Activated CD4-positive, CD25-positive, alpha-beta regulatory T cell (primary cell): ENCODE data around the gene PRM1.
A peak's percentile ranks its signal among the peaks of the same experiment; 100 is the strongest.

Experiments used
- DNase-seq, 4 experiments: peaks; one replicate each; lab custom pipeline; 2025; lab: John Stamatoyannopoulos, UW

The PRM1 gene

DNA sequence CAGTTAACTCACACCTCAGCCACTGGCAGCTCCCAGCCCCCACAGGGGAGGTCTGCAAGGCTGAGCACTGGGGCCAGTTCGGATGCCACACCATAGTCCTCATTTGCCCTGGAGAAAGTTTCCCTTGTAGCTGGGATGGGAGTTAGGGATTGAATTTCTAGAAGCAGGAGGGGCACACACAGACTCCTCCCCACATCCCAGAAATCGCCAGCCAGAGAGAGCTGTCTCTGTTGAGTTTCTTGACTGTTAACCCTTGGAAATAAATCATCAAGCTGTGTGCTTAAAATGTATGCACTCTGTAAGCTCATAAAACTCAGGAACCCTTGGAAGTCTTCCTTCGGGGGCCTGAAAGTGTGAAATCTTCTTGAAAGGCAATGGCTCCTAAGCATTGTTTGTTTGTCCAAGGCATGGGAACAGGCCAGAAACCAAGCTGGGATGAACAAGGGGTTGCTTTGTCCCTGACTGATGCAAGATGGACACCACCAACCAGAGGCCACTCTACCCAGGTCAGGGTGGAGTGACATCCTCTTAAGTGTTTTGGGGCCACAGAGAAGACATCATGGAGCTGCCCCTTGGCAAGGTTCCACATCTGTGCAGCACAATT lies 7.3 kb downstream of the PRM1 start:
- DNase-seq, result no peak

- no peak for DNase-seq
These were observed 8.0 kb downstream of the PRM1 start, which contains the start of gene PRM3 for GRCh38 chr16:11272921-11273720. Gene PRM3 (minus strand): TSS chr16:11273629. CDS start chr16:11273595, 34 bp downstream.

- no peak for DNase-seq
These were observed 8.6 kb downstream of the PRM1 start for GRCh38 chr16:11272484-11272883.

DNA sequence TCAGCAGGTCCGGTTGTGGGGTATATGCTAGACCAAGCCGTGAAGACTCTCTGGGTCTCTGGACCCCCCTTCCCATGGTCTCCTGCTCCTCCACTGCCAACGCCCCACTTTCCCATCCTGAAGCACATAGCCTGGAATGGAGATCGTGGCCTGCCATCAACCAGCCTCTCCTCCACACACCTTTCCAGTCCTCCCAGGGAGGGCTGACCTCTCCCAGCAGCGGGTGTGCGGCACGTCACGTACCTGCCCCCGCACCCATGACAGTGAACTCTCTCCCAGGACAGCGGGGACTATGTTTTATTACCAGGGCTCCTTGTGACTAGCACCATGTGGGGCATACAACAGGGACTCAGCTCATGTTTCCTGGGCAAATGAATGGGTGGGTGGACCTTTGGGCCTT lies 9.5 kb downstream of the PRM1 start:
- DNase-seq, result no peak

DNA sequence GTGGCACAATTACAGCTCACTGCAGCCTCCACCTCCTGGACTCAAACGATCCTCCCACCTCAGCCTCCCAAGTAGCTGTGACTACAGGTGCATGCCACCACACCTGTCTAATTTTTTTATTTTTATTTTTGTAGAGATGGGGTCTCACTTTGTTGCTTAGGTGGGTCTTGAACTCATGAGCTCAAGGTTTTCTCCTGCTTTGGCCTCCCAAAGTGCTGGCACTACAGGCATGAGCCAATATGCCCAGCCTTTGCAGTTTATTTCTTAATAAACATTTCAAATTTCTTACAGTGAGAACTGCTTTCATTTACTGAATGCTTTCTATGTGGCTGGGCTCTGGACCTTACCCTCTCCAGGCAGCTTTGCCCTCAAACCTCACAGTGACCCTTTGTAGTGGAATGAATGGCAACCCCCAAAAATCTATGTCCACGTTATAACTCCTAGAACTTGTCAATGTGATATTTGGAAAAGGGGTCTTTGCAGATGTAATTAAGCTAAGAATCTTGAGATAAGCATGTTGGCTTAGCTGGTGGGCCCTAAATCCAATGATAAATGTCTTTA lies 10.4 kb downstream of the PRM1 start:
- DNase-seq, result no peak

GRCh38 chr16:11268921-11269375 lies 12.2 kb downstream of the PRM1 start, which contains the start of gene TNP2:
Gene TNP2 (minus strand): TSS chr16:11269325. CDS start chr16:11269262, 63 bp downstream.
- DNase-seq, result no peak

- no peak for DNase-seq
These were observed 16.0 kb downstream of the PRM1 start for GRCh38 chr16:11265124-11265523.

DNA sequence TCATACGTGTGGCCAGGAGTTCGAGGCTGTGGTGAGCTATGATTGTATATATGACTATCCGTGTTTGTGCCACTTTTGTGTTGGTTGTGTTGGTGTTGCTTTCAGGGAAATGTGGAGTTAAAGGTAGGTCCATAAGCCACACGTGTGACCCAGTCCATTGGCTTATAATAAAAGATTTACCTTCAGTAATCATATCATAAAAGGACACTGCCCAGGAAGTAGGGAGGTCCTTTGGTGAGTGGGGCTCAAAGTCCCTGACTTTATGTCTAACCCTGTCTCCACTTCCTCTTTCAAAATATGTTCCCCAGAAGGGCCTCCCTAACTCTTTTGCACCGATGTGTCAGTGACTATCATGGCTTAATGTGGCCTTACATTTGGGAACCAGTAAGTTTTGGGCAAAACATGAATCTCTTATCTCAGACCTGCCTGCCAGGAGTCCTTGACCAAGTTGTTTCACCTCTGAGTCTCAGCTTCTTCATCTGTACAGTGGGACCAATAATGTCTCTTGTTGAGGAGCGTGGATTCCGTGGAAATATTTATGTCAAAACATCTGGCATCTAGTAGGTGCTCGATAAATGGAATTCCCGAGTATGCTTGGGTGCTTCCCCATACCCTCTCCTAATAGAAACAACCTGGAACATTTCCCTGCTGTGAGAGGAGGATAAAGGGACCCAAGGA lies 16.8 kb downstream of the PRM1 start:
- no peak for DNase-seq

DNA sequence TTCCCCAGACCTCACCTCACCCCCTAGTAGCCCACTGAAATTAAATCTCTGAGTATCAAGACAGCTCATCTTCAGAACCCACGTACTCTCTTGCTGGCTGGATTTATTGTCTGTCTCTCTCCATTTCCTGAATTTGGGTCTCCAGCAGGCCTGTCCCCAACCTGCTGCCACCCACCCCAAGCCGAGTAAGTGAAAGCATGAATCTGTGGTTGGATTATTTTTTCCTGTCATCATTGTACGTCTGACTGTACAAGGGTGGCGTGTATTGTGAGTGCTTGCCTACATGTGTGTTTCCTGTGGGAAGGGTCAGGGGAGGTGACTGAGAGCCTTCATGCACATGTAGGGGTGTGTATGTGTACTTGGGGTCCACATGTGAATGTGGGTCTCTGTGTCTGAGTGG lies 17.4 kb downstream of the PRM1 start:
- DNase-seq, result no peak

DNA sequence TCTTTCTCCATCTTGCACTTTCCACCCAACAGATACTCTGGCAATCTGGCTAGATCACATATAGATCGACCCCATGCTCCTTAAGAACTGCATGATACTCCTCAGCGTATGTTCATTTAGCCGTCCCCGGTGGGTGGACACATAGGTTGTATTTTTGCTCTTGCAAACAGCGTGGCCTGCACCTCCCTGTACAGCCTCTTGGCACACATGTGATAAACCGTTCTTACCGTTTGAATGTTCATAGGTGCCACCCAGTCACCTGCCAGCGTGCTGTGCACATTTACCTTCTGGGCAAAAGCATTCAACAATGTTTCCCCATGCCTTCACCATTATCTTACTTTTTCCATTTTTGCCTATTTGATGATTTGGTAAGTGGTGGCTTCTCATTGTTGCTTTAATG lies 18.2 kb downstream of the PRM1 start:
- no peak for DNase-seq

GRCh38 chr16:11260596-11260966 lies 20.5 kb downstream of the PRM1 start:
- DNase-seq, result no peak

DNA sequence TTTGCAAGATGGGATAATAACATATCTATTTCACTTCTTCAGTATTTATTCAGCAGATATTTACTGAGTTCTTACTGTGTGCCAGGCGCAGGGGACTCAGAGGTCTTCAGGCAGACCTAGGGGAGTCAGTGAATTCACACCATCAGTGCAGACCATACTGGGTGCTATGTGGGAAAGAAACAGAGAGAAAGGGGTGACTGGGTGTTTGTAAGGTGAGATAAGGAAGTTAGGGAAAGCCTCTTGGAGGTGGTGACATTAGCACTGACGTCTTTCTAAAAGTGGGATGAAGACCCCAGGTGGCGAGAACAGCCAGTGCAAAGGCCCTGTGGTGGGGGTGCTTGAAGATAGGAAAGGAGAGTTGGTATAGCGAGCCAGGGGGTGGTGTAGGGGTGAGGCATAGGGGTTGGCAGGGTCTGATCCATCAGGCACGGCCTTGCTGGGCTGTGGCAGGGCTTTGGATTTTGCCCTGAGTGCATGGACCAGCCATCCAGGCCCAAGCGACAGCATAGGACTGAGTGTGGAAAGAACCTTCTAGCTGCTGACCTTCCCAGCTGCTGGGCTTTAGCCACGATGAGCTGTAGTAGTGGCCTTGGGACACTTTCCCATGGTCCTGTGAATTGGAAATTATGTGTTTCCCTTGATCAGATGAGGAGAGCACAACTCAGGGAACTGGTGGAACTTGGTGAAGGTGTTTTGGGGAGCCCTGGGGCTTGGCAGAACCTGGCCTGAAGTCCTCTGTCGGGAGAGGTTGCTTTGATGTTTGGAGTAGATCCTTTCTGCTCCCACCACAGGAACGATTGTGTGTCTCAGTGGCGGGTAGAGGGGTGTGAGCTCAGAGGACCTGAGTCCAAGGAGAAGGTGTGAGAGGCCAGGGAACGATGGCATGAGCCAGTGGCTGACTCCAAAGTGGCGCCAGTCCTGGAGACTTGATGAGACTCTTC lies 21.2 kb downstream of the PRM1 start:
- no peak for DNase-seq

DNA sequence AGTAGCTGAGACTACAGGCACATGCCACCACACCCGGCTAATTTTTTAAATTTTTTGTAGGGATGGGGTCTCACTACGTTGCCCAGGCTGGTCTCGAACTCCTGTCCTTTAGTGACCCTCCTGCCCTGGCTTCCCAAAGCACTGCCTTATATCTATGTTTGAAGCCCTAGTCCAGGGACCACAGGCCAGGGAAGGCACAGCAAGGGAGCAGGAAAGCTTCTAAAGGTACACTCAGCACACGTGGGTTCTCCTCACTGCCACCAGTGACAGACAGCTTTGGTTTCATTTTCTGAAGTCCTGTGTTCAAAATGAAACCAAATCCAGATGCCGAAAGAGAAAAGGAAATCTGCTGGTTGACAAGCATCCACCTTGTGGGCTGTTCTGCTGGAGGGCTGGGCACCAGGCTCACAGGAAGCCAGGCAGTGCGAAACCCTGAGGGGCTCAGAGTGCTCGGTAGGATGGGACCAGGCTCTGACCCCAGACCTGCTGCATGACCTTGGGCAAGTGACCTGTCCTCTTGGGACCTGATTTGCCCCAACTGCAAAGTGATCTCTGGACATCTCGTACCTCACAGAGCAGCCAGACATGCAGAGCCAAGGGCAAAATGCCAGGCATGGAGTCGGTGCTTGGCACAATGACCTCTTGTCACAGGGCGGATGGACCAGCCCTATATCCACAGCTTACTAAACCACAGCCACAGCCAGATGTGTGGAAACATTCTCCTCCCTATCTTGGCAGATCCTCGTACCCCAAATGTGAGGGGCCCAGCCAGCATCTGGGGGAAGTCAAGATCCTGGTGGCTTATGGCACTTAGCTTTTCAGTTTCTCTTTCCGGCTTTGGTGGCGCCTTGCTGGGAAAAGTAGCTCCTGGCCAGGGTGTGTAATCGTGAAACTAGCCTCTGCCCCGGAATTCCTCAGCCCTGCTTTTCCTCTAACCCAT lies 22.3 kb downstream of the PRM1 start:
- DNase-seq, result no peak

GRCh38 chr16:11257131-11257938 lies 23.8 kb downstream of the PRM1 start:
- DNase-seq, result peak; percentile 12 to 34 (median 27)

DNA sequence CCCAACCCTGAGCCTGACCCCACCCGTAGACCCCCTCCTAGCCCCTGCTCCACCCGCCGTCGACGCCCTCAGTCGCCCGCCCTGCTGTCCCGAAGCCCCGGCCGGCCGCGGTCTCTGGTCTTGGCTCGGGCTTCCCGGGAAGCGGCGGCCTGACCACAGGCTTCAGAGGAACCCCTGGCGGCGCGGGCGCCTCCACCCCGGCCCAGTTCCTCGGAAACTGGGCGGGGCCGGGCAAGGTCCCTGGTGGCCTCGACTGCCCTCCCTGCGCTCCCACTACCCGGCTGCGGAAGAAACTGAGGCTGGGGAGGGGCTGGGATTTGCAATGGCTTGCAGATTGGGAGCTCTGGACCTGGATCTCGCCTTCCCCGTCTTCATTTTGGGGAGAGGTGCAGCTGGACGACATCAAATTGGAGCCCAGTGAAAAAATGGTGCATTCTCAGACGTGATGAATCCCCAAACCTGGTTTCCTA lies 24.4 kb downstream of the PRM1 start:
- peak in 1 of 4 experiments; percentile 45 for DNase-seq

GRCh38 chr16:11255737-11256660 lies 25.1 kb downstream of the PRM1 start, which contains the start of gene SOCS1:
Gene SOCS1 (minus strand): TSS chr16:11256204. CDS start chr16:11255478, 726 bp downstream.
- DNase-seq, result peak; percentile 79 to 94 (median 88)

GRCh38 chr16:11254913-11255736 lies 26.0 kb downstream of the PRM1 start:
- peak; percentile 51 to 55 (median 52) for DNase-seq
